ENCODE measurements around the gene CHAMP1.
"Not testable (repeated sequence)": the region's sequence is repeated elsewhere in the genome, so short reads cannot be mapped to it uniquely, and the experiment has no call there.

Gene CHAMP1

GRCh38 chr13:114303700-114304327, 10.5 kb upstream of the CHAMP1 start:
- no peak for DNase-seq

- no peak for DNase-seq
These were observed 9.8 kb upstream of the CHAMP1 start for GRCh38 chr13:114304346-114305034.

DNA sequence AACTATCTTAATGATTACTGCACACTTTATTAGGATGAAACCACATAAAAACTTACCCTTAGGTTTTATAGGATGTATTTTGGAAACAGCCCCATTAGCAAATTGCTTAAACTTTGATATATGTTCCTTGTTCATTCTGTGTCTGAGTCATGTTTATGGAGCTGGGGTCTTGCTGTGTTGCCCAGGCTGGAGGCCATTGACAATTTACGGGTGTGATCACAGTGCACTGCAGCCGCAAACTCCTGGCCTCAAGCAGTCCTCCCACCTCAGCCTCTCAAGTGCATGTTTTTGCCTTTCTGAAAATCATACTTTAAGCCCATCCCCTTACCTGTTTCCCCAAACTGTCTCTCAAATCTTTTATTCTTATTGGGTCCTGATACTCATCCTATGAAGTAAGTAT, 5.2 kb upstream of the CHAMP1 start:
- no peak for DNase-seq

GRCh38 chr13:114309806-114310410, 4.4 kb upstream of the CHAMP1 start:
- peak; percentile 85 for DNase-seq

DNA sequence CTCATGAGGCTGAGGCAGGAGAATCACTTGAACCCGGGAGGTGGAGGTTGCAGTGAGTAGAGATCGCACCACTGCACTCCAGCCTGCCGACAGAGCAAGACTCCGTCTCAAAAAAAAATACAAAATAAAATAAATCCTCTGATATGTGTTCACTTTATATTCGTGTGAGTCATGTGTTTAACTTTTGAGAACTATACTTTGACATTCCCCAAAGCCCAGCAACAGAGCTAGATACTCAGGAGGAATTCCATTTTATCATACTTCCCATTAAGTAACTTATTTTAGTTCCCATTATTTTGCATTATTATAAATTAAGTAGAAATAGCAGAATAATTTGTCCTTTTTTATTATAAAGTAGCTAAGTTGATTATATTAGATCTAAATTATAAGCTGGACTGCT, 3.3 kb upstream of the CHAMP1 start:
- no peak for DNase-seq

- DNase-seq: no peak
These were observed 2.9 kb upstream of the CHAMP1 start for GRCh38 chr13:114311387-114311786.

DNA sequence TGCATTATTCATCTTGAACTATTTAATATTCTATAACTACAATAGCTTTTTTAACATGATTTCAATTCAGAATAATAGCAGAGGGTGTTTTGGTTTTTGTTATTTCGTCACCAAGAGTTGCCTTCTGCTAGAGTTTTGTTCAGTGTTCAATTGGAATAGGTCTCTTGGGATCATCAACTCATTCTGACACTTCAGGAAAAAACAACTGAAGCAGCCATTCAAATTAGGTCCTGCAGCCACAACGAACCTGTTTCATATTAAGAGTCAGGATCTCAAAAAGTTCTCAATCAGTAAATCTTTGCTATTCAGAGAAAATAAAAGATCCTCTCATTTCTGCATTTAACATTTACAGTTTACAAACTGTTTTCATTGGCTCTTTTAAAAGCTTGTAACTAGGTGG, 2.4 kb upstream of the CHAMP1 start:
- no peak for DNase-seq

GRCh38 chr13:114313061-114313860, 1.0 kb upstream of the CHAMP1 start:
- DNase-seq: peak; percentile 46

GRCh38 chr13:114315074-114315785, 927 bp downstream of the CHAMP1 start:
- no peak for DNase-seq

DNA sequence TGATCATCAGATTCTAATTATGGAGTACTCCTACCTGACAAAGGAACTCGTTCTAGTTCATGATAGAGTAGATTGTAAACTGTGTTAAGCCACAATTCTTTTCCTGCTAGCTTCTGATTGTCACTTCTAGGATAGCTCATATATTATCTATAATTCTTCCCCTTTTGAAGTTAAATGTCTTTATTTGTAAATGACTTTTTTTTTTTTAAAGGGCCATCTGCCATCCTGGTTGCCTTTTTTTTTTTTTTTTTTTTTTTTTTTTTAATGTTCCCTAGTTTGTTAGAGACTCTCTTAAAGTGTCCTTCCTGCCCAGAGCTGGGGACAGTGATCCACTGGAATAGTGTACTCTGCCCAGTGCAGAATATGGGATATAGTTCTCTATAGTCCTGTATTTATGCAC, 4.3 kb downstream of the CHAMP1 start:
- DNase-seq: no peak

- no peak for DNase-seq
These were observed 5.2 kb downstream of the CHAMP1 start for GRCh38 chr13:114319441-114319913.

- DNase-seq: no peak
These were observed 5.8 kb downstream of the CHAMP1 start for GRCh38 chr13:114320065-114320464.

DNA sequence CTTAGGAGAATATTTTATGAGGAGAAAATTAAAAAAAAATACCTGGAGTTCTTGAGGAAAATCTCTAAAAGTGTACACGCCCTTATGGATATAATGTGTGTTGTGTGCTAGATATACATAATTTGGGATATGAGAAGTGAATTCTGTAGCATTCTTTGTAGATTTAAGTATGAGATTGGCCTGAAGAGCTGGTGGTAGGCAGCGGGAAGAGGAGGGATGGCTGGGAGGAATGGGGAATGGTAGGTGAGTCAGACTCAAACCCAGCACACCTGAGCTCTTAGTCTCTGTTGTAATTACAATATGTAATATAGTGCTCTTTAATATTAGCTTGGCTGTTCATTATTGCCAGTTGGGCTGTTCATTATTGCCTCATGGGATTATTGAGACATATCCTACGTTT, 7.0 kb downstream of the CHAMP1 start:
- DNase-seq: no peak

DNA sequence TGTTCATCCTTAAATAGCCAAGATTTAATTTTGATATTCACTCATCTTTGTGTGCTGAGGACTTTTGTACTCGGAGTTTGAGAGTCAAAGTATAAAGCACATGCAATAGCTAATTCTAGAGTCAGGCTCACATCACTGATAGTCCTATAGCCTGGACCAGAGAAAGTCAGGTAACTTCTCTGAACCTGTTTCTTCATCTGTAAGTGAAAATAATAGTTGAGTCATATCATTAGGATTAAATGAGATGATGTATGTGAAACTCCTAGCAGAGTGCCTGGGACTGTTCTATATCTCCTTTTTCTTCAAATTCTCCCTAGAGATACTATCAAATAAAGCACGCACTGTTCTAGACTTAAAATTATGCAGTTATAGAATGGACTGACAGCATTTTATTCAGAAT, 9.0 kb downstream of the CHAMP1 start:
- no peak for DNase-seq

DNA sequence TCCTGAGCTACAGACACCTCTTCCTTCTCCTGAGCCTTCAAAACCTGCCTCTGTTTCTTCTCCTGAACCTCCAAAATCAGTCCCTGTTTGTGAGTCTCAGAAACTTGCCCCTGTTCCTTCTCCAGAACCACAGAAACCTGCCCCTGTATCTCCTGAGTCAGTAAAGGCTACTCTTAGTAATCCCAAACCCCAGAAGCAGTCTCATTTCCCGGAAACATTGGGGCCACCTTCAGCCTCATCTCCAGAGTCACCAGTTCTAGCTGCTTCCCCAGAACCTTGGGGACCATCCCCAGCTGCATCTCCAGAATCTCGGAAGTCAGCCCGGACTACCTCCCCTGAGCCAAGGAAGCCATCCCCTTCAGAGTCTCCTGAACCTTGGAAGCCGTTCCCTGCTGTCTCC, 10.0 kb downstream of the CHAMP1 start:
- no peak for DNase-seq

DNA sequence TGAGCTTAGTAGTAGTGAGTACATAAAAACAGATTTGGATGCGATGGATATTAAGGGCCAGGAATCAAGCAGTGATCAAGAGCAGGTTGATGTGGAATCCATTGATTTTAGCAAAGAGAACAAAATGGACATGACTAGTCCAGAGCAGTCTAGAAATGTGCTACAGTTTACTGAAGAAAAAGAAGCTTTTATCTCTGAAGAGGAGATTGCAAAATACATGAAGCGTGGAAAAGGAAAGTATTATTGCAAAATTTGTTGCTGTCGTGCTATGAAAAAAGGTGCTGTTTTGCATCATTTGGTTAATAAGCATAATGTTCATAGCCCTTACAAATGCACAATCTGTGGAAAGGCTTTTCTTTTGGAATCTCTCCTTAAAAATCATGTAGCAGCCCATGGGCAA, 11.4 kb downstream of the CHAMP1 start:
- DNase-seq: no peak

DNA sequence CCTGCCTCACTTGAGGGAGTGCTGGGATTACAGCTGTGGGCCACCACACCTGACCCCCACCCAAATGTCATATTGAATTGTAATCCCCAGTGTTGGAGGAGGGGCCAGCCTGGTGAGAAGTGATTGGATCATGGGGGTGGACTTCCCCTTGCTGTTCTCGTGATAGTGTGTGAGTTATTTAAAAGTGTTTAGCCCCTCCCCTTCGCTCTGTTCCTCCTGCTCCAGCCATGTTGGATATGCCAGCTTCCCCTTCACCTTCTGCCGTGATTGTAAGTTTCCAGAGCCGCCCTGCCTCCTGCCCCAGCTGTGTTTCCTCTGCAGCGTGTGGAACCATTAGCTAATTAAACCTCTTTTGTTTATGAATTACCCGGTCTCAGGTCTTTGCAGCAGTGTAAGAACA, 13.7 kb downstream of the CHAMP1 start:
- no peak for DNase-seq

DNA sequence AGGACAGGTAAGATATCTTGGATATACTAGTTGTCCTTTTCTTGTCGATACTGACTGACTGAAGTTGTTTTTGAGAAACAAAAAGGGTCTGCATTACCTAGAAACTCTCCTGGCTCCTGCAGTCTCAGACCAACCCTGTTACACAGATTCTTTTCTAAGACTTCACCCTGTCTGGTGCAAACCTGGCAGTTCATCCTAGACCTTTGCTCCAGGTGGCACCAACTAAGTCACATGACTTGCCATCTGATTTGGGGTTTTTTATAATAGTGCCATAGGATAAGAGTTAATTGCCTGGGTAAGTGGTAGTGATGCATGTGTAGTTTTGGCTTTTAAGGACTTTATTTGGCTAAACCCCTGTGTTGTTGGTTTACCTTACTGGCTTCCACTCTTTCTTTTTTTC, 14.3 kb downstream of the CHAMP1 start:
- DNase-seq: no peak

GRCh38 chr13:114330086-114330485, 15.8 kb downstream of the CHAMP1 start:
- no peak for DNase-seq

DNA sequence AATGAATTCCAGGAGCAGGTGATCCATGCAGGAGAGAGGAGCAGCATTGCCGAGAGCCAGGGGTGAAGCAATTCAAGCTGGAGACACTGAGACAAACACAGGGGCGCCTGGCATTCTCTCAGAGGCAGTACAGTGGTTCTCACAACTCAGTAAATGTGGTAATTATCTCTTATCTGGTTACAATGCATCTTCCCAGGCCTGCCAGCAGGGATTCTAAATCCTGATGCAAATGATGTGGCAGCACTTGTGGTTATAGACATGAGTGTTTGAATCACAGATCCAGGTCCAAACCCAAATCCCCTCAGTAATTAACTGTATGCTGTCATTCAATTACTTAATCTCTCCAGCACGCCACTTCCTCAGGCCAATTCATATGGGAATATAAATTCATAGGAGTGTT, 19.6 kb downstream of the CHAMP1 start:
- DNase-seq: not testable (repeated sequence)

DNA sequence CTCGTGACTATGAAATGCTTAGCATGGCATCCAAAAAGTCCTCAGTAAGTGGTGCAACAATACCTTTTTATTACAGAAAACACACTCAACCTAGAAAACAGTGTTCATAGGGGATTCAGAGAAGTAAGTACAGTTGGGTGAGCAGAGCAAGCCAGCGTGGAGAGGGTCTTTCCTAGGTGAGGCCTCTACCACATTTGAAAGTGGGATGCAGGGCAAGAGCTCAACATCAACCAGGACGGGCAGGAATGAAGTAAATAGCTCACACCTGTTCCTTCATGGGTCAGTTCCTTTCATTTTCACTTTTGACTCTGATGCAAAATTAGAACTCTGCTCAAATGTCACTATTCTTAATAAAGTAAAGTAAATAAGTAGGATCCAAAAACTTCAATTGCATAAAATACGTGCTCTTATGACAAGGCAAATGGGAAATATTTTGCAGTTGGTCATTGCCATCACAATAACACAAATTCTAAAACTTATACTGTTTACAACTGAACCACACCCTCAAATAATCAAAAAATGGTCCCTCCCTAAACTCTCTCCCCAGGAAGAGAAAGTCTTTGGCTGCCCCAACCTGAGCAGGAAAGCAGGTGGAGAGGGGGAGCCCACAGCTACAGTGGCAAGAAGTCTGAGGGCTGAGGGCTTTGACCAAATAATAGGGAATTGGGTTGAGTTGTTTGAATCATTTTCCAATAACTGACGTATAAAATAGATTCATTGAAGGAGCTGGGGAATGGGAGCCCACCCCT, 20.2 kb downstream of the CHAMP1 start:
- DNase-seq: no peak

GRCh38 chr13:114336457-114336856, 22.2 kb downstream of the CHAMP1 start:
- not testable (repeated sequence) for DNase-seq
